Trophoblast cell (in vitro differentiated cells and primary cell): ENCODE measurements around the gene ADGRG4.

Experiments
- DNase-seq, 2 donors: peaks; one replicate each; pipeline ENCODE4 v3.0.0-alpha.2; 2016
- H2AFZ ChIP-seq: 2 replicates; pipeline ENCODE4 v1.6.1; 2013; ENCODE audit warnings: low read length, moderate library complexity, mild to moderate bottlenecking; ENCODE audit not compliant: insufficient read depth, poor library complexity
- H2AK5ac ChIP-seq: 2 replicates; pipeline ENCODE4 v1.6.1; 2013; ENCODE audit warnings: mild to moderate bottlenecking, low read length
- H2BK120ac ChIP-seq: 2 replicates; pipeline ENCODE4 v1.6.1; 2013; ENCODE audit warnings: low read length, mild to moderate bottlenecking, moderate library complexity; ENCODE audit not compliant: insufficient read depth, poor library complexity
- H2BK12ac ChIP-seq: 2 replicates; pipeline ENCODE4 v1.6.1; 2013; ENCODE audit warnings: mild to moderate bottlenecking, low read length, moderate library complexity
- H2BK5ac ChIP-seq: 2 replicates; pipeline ENCODE4 v1.6.1; 2013; ENCODE audit warnings: low read length, low read depth, moderate library complexity, mild to moderate bottlenecking; ENCODE audit not compliant: poor library complexity
- H3K14ac ChIP-seq: 2 replicates; pipeline ENCODE4 v1.6.1; 2013; ENCODE audit warnings: mild to moderate bottlenecking, low read length
- H3K18ac ChIP-seq: 2 replicates; pipeline ENCODE4 v1.6.1; 2013; ENCODE audit warnings: mild to moderate bottlenecking, low read length
- H3K23ac ChIP-seq: 2 replicates; pipeline ENCODE4 v1.6.1; 2013; ENCODE audit warnings: low read length
- H3K27ac ChIP-seq: 2 replicates; pipeline ENCODE4 v1.5.1; 2013; ENCODE audit warnings: low read depth, mild to moderate bottlenecking, inconsistent platforms, low read length, moderate library complexity
- H3K27me3 ChIP-seq: 2 replicates; pipeline ENCODE4 v1.6.1; 2013; ENCODE audit warnings: inconsistent platforms, mild to moderate bottlenecking, low read length, moderate library complexity; ENCODE audit not compliant: insufficient read depth
- H3K36me3 ChIP-seq, 2 experiments: 1 replicate in 1 of 2; 2 replicates in 1 of 2; pipeline ENCODE4 v1.6.1; 2013; ENCODE audit warnings: low read length in 2 of 2, mild to moderate bottlenecking in 2 of 2, moderate library complexity in 1 of 2; ENCODE audit not compliant: insufficient read depth in 2 of 2, control insufficient read depth in 1 of 2
- H3K4ac ChIP-seq: 2 replicates; pipeline ENCODE4 v1.6.1; 2013; ENCODE audit warnings: low read depth, mild to moderate bottlenecking, low read length, moderate library complexity
- H3K4me1 ChIP-seq, 2 experiments: 1 replicate in 1 of 2; 2 replicates in 1 of 2; pipeline ENCODE4 v1.6.1; 2013; ENCODE audit warnings: low read length in 2 of 2, mild to moderate bottlenecking in 2 of 2, moderate library complexity in 1 of 2; ENCODE audit not compliant: insufficient read depth in 2 of 2, control insufficient read depth in 1 of 2
- H3K4me2 ChIP-seq: 2 replicates; pipeline ENCODE4 v1.6.1; 2013; ENCODE audit warnings: inconsistent platforms, mild to moderate bottlenecking, low read length, moderate library complexity
- H3K4me3 ChIP-seq: 2 replicates; pipeline ENCODE4 v1.5.1; 2013; ENCODE audit warnings: mild to moderate bottlenecking, low read depth, low read length, inconsistent platforms
- H3K79me1 ChIP-seq: one replicate; pipeline ENCODE4 v1.6.1; 2013; ENCODE audit warnings: low read length
- H3K79me2 ChIP-seq: 2 replicates; pipeline ENCODE4 v1.6.1; 2013; ENCODE audit warnings: low read length, mild to moderate bottlenecking; ENCODE audit not compliant: control insufficient read depth, insufficient read depth, poor library complexity
- H3K9ac ChIP-seq: 2 replicates; pipeline ENCODE4 v1.6.1; 2013; ENCODE audit warnings: mild to moderate bottlenecking, low read length
- H3K9me3 ChIP-seq: 2 replicates; pipeline ENCODE4 v1.6.1; 2013; ENCODE audit warnings: low read depth, mild to moderate bottlenecking, control low read depth, inconsistent platforms, low read length; ENCODE audit not compliant: insufficient read depth
- H4K12ac ChIP-seq: 2 replicates; pipeline ENCODE4 v1.6.1; 2013; ENCODE audit warnings: low read depth, mild to moderate bottlenecking, low read length, moderate library complexity
- H4K8ac ChIP-seq: 2 replicates; pipeline ENCODE4 v1.6.1; 2013; ENCODE audit warnings: low read depth, mild to moderate bottlenecking, low read length, moderate library complexity
- H4K91ac ChIP-seq: one replicate; pipeline ENCODE4 v1.6.1; 2013; ENCODE audit warnings: low read depth, mild to moderate bottlenecking, low read length, moderate library complexity
- WGBS: extraction: QIAGEN DNeasy Blood & Tissue Kit; methylation state at CpG from one replicate; pipeline ENCODE4 v1.1.7; 2013; ENCODE audit warnings: missing lambda C conversion rate; ENCODE audit not compliant: insufficient read length, insufficient coverage; ENCODE audit errors: extremely low coverage; 5-methylcytosine and 5-hydroxymethylcytosine counted together

The ADGRG4 gene

GRCh38 chrX:136307471-136307870 is 6.7 kb downstream of the ADGRG4 start:
- no peak for DNase-seq
- Histone ChIP-seq H2BK12ac (no peak overlapping the region), H3K4me2 (no peak overlapping the region), H2BK120ac (no peak overlapping the region), H4K12ac (no peak overlapping the region), H3K79me1 (no peaks in the 10 kb centered on the region), H3K27ac (no peak overlapping the region), H3K9me3 (no peaks in the 10 kb centered on the region), H2BK5ac (no peak overlapping the region), H3K4ac (no peak overlapping the region), H2AFZ (no peak overlapping the region), H2AK5ac (no peak overlapping the region), H3K27me3 (no peaks in the 10 kb centered on the region), H4K91ac (no peak overlapping the region), H3K4me3 (no peak overlapping the region), H3K18ac (no peak overlapping the region), H4K8ac (no peak overlapping the region), H3K23ac (no peak overlapping the region), H3K79me2 (no peaks in the 10 kb centered on the region), H3K4me1 (no peaks in the 10 kb centered on the region), H3K36me3 (no peaks in the 10 kb centered on the region), H3K9ac (no peak overlapping the region), H3K14ac (no peak overlapping the region)
- WGBS: no CpG with 5 or more reads among the region's 1 CpG

DNA sequence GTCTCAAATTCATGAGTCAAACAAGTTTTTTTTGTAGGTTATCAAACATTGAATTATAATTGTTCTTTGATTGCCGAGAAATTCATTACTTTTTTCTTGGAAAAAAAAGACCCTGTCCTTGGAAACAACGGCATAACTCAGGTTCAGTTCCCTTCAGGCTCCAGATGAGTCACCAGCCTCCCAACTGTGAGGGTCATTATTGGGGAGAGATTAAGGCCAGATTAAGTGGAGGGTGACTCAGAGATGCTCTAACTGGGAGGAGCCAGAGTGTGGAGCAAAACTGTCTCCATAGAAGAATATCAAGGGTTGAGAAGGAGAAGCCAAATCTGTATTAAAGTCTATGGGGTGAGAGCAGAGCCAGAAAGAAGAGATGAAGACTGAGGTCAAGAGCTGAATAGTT is 9.6 kb downstream of the ADGRG4 start:
- H2AFZ ChIP-seq: no peak overlapping the region
- no peak overlapping the region for H4K8ac ChIP-seq
- no peak overlapping the region for H3K4ac ChIP-seq
- H3K18ac ChIP-seq: no peak overlapping the region
- H3K4me3 ChIP-seq: no peak overlapping the region
- no peak overlapping the region for H3K4me2 ChIP-seq
- H4K91ac ChIP-seq: no peak overlapping the region
- H3K79me1 ChIP-seq: no peaks in the 10 kb centered on the region
- H2BK12ac ChIP-seq: no peak overlapping the region
- no peak overlapping the region for H3K9ac ChIP-seq
- H3K9me3 ChIP-seq: no peaks in the 10 kb centered on the region
- H2BK5ac ChIP-seq: no peak overlapping the region
- H3K79me2 ChIP-seq: no peaks in the 10 kb centered on the region
- no peak overlapping the region for H4K12ac ChIP-seq
- H2AK5ac ChIP-seq: no peak overlapping the region
- no peak overlapping the region for H3K27ac ChIP-seq
- WGBS: no CpG with 5 or more reads among the region's 2 CpGs
- no peak overlapping the region for H3K23ac ChIP-seq
- H2BK120ac ChIP-seq: no peak overlapping the region
- DNase-seq: peak; percentile 3 to 21
- H3K36me3 ChIP-seq: no peaks in the 10 kb centered on the region
- H3K4me1 ChIP-seq: no peaks in the 10 kb centered on the region
- no peaks in the 10 kb centered on the region for H3K27me3 ChIP-seq
- H3K14ac ChIP-seq: no peak overlapping the region

DNA sequence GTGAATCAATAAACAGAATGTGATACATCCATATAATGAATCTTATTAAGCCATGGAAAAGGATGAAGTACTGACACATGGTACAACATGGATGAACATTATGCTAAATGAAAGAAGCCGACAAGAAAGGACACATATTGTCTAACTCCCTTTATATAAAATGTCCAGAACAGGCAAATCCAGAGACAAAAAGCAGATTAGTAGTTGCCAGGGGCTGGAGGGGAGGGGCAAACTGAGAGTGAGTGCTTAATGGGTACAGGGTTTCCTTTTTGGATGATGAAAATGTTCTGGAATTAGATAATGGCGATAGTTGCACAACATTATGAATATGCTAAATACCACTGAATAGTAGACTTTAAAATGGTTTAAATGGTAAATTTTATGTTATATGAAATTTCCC is 17.4 kb downstream of the ADGRG4 start:
- Histone ChIP-seq H3K14ac (no peak overlapping the region), H3K9ac (no peak overlapping the region), H2BK120ac (no peak overlapping the region), H2AK5ac (no peak overlapping the region), H3K27me3 (no peaks in the 10 kb centered on the region), H3K4me2 (no peak overlapping the region), H2BK5ac (no peak overlapping the region), H3K9me3 (no peaks in the 10 kb centered on the region), H3K4me3 (no peak overlapping the region), H3K79me1 (no peaks in the 10 kb centered on the region), H4K91ac (no peak overlapping the region), H2BK12ac (no peak overlapping the region), H3K36me3 (no peaks in the 10 kb centered on the region), H3K27ac (no peak overlapping the region), H2AFZ (no peak overlapping the region), H3K4ac (no peak overlapping the region), H4K12ac (no peak overlapping the region), H3K18ac (no peak overlapping the region), H3K23ac (no peak overlapping the region), H3K79me2 (no peaks in the 10 kb centered on the region), H4K8ac (no peak overlapping the region), H3K4me1 (no peaks in the 10 kb centered on the region)
- WGBS: no CpG with 5 or more reads among the region's 2 CpGs
- DNase-seq: no peak

DNA sequence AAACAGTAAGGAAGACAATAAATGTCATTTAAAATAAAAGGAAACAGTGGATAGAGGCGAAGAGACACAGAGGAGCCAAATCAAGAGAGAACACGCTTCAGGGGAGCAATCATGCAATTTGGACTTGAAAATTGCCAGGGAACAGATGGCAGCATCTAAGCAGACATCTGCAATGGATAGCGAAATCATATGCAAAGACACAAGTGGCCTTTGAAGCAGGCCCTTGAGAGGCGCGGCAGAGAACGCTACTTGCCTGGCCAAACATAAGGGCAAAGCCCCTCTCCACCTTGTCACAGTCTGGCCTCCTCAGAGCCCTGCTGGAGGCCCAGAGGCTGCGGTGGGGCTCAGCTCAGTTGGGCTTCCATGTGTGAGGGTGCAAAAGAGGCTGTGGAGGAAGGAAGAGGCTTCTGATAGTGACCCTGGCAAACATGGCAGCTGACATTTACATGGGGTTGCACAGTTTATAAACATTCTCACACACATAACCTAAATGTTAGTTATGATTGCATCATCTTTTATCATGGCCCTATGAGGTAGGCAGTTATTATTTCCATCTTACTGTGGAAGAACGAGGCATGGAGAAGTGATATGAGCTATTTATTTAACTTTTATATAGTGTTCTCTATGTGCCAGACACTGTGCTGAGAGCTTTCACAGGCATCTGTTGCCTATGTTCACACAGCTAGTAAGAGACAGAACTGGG is 18.3 kb downstream of the ADGRG4 start:
- no peak overlapping the region for H2BK5ac ChIP-seq
- DNase-seq: no peak
- H3K79me1 ChIP-seq: no peaks in the 10 kb centered on the region
- no peak overlapping the region for H3K14ac ChIP-seq
- no peak overlapping the region for H2BK12ac ChIP-seq
- no peaks in the 10 kb centered on the region for H3K36me3 ChIP-seq
- no peak overlapping the region for H3K4me2 ChIP-seq
- no peaks in the 10 kb centered on the region for H3K9me3 ChIP-seq
- H3K27me3 ChIP-seq: no peaks in the 10 kb centered on the region
- H3K27ac ChIP-seq: no peak overlapping the region
- no peak overlapping the region for H4K12ac ChIP-seq
- no peak overlapping the region for H2AK5ac ChIP-seq
- WGBS: no CpG with 5 or more reads among the region's 8 CpGs
- H3K4me1 ChIP-seq: no peaks in the 10 kb centered on the region
- H3K18ac ChIP-seq: no peak overlapping the region
- no peak overlapping the region for H2AFZ ChIP-seq
- no peak overlapping the region for H3K4me3 ChIP-seq
- H3K4ac ChIP-seq: no peak overlapping the region
- no peak overlapping the region for H4K91ac ChIP-seq
- H3K23ac ChIP-seq: no peak overlapping the region
- no peak overlapping the region for H3K9ac ChIP-seq
- no peak overlapping the region for H2BK120ac ChIP-seq
- no peaks in the 10 kb centered on the region for H3K79me2 ChIP-seq
- H4K8ac ChIP-seq: no peak overlapping the region
